SK-N-SH treated with all-trans-retinoic acid at 6 μM for 48 hours (cell line): ENCODE measurements around the gene HOXA6.

Source experiments
- ATAC-seq: fragments of 200-7000 bp; cut with Tn5 transposase; 3 replicates; pipeline ENCODE4 v1.9.1; 2020; ENCODE audit warnings: mild to moderate bottlenecking, moderate library complexity
- ARNTL ChIP-seq: fragments of 450-650 bp; formaldehyde crosslinking; IDR thresholded peaks from 2 replicates; pipeline ENCODE4 v1.5.0; 2020; ENCODE audit warnings: low read depth, mild to moderate bottlenecking, moderate library complexity, borderline replicate concordance
- BACH2 ChIP-seq: fragments of 250-450 bp; sonication (Bioruptor Pico); IDR thresholded peaks from 2 replicates; pipeline ENCODE4 v1.9.0; 2021; ENCODE audit warnings: mild to moderate bottlenecking, borderline replicate concordance
- CREB5 ChIP-seq: fragments of 250-450 bp; sonication (Bioruptor Pico); IDR thresholded peaks from 2 replicates; pipeline ENCODE4 v1.5.1; 2020; ENCODE audit warnings: low read depth, mild to moderate bottlenecking, moderate library complexity
- ESRRG ChIP-seq: fragments of 250-450 bp; sonication (Bioruptor Pico); IDR thresholded peaks from 2 replicates; pipeline ENCODE4 v1.6.1; 2021; ENCODE audit warnings: mild to moderate bottlenecking
- GLIS3 ChIP-seq: fragments of 250-450 bp; sonication (Bioruptor Pico); IDR thresholded peaks from 2 replicates; pipeline ENCODE4 v1.5.0; 2020; ENCODE audit warnings: mild to moderate bottlenecking, moderate library complexity
- OSR1 ChIP-seq: fragments of 250-450 bp; sonication (Bioruptor Pico); IDR thresholded peaks from 2 replicates; pipeline ENCODE4 v1.8.0; 2022; ENCODE audit warnings: moderate library complexity, mild to moderate bottlenecking, inconsistent platforms
- PPARA ChIP-seq: fragments of 250-450 bp; sonication (Bioruptor Pico); IDR thresholded peaks from 2 replicates; pipeline ENCODE4 v1.5.0; 2020; ENCODE audit warnings: mild to moderate bottlenecking, borderline replicate concordance
- SNAI2 ChIP-seq: fragments of 250-450 bp; sonication (Bioruptor Pico); IDR thresholded peaks from 2 replicates; pipeline ENCODE4 v1.5.0; 2020; ENCODE audit warnings: mild to moderate bottlenecking, moderate library complexity
- TOX ChIP-seq: fragments of 250-450 bp; sonication (Bioruptor Pico); IDR thresholded peaks from 2 replicates; pipeline ENCODE4 v1.8.0; 2021; ENCODE audit warnings: mild to moderate bottlenecking, moderate library complexity, borderline replicate concordance
- TSHZ2 ChIP-seq: fragments of 250-450 bp; sonication (Bioruptor Pico); IDR thresholded peaks from 2 replicates; pipeline ENCODE4 v1.5.0; 2020; ENCODE audit warnings: mild to moderate bottlenecking, moderate library complexity
- ZFP3 ChIP-seq: fragments of 250-450 bp; sonication (Bioruptor Pico); IDR thresholded peaks from 2 replicates; pipeline ENCODE4 v1.5.0; 2020; ENCODE audit warnings: mild to moderate bottlenecking, moderate library complexity
- ZFP30 ChIP-seq: fragments of 450-650 bp; formaldehyde crosslinking; IDR thresholded peaks from 2 replicates; pipeline ENCODE4 v1.5.0; 2022; ENCODE audit warnings: mild to moderate bottlenecking, moderate library complexity
- ZNF565 ChIP-seq: fragments of 450-650 bp; formaldehyde crosslinking; conservative IDR thresholded peaks from 2 replicates; pipeline ENCODE4 v1.5.0; 2020; ENCODE audit warnings: low read depth, mild to moderate bottlenecking, moderate library complexity
- ZNF70 ChIP-seq: fragments of 450-650 bp; formaldehyde crosslinking; IDR thresholded peaks from 2 replicates; pipeline ENCODE4 v1.5.0; 2020; ENCODE audit warnings: mild to moderate bottlenecking, moderate library complexity
- ZNF8 ChIP-seq: fragments of 450-650 bp; formaldehyde crosslinking; IDR thresholded peaks from 2 replicates; pipeline ENCODE4 v1.5.0; 2020; ENCODE audit warnings: mild to moderate bottlenecking, moderate library complexity
- TF ChIP-seq, protein P1 (sequence below): fragments of 250-450 bp; sonication (Bioruptor Pico); IDR thresholded peaks from 2 replicates; pipeline ENCODE4 v1.5.1; 2021; ENCODE audit warnings: mild to moderate bottlenecking, moderate library complexity
- TF ChIP-seq, protein P2 (sequence below): fragments of 250-450 bp; sonication (Bioruptor Pico); IDR thresholded peaks from 2 replicates; pipeline ENCODE4 v1.8.0; 2020; ENCODE audit warnings: mild to moderate bottlenecking, moderate library complexity, borderline replicate concordance
- TF ChIP-seq, protein P3 (sequence below): fragments of 250-450 bp; sonication (Bioruptor Pico); IDR thresholded peaks from 2 replicates; pipeline ENCODE4 v1.8.0; 2021; ENCODE audit warnings: low read depth, mild to moderate bottlenecking, moderate library complexity, borderline replicate concordance

The HOXA6 gene

DNA sequence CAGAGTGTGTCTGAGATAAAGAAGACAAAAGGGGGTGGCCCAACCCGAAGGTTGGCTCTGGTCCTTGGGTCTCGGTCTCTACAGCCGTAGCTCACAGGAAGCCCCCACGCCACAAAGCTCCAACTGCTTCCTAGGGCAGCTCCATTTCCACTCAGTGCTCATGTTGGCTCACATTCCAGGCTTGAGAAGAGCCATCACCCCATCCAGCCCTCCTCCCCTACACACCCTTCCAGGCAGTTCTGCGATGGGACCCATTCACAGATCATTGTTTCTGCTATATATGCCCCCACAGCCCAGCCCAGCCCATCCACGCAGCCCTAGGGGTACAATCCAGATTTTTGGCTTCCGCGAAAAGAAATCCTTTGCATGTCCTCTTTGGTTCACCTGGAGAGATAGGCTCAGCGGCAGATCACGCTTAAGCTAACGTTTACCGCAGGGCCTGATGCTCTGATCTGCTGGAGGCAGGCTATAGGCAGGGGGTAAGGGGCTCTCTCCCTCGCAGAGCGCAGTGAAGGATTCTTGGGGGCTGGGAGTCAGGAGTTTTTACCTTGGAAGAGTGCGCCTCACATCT lies 43.7 kb upstream of the HOXA6 start:
- no peak for ATAC-seq

DNA sequence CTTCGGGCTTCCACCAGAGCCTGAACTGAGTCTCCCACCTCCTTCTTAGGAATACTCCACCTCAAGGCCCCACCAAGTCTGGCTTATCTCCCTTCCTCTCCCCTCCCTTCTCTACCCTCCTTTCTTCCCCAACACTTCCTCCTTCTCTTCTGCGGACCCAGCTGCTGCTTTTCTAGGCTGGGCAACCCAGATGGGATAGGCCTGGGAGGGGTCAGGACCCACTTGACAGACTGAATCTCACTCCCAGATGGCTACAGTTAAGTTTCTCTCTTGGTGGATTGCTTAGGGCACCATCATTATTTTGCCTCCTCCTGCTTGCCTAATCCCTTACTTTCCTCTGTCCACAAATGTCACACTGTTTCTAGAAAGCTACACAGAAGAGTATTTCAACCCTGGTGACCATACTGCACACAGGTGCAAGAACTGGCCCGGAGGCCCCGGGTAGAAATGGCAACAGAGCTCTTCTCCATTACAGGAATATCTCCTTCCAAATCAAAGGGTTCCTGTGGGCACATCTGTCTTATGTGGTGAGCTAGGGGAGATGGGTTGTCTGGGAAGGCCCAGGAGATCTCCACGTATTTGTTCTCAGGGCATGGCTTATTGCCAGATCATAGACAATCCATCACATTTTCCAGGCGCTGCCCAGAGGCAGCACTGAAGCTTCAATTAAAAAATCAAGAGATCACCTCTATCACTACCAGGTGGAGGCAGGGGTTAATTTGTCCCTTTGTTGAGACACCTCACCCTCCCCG lies 42.6 kb upstream of the HOXA6 start:
- TF ChIP-seq CREB5 (CRISPR knock-in tag) (no peak), SNAI2 (CRISPR knock-in tag) (no peak), TSHZ2 (CRISPR knock-in tag) (no peak), OSR1 (CRISPR knock-in tag) (no peak), BACH2 (CRISPR knock-in tag) (no peak)
- no peak for ATAC-seq

More for the DNA sequence above, 43.7 kb upstream of the HOXA6 start:
- TF ChIP-seq ZNF70 (CRISPR knock-in tag) (no peak), BACH2 (CRISPR knock-in tag) (no peak), ZFP3 (no peak), GLIS3 (CRISPR knock-in tag) (no peak), ZNF8 (no peak), ZNF565 (no peak), ESRRG (no peak), TSHZ2 (CRISPR knock-in tag) (no peak), PPARA (CRISPR knock-in tag) (no peak), ZFP30 (CRISPR knock-in tag) (no peak), SNAI2 (CRISPR knock-in tag) (no peak), ARNTL (CRISPR knock-in tag) (no peak), OSR1 (CRISPR knock-in tag) (no peak), TOX (CRISPR knock-in tag) (no peak), CREB5 (CRISPR knock-in tag) (no peak)
- TF ChIP-seq, protein P1, sequence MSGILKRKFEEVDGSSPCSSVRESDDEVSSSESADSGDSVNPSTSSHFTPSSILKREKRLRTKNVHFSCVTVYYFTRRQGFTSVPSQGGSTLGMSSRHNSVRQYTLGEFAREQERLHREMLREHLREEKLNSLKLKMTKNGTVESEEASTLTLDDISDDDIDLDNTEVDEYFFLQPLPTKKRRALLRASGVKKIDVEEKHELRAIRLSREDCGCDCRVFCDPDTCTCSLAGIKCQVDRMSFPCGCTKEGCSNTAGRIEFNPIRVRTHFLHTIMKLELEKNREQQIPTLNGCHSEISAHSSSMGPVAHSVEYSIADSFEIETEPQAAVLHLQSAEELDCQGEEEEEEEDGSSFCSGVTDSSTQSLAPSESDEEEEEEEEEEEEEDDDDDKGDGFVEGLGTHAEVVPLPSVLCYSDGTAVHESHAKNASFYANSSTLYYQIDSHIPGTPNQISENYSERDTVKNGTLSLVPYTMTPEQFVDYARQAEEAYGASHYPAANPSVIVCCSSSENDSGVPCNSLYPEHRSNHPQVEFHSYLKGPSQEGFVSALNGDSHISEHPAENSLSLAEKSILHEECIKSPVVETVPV (CRISPR knock-in tag), result no peak
- TF ChIP-seq, protein P2, sequence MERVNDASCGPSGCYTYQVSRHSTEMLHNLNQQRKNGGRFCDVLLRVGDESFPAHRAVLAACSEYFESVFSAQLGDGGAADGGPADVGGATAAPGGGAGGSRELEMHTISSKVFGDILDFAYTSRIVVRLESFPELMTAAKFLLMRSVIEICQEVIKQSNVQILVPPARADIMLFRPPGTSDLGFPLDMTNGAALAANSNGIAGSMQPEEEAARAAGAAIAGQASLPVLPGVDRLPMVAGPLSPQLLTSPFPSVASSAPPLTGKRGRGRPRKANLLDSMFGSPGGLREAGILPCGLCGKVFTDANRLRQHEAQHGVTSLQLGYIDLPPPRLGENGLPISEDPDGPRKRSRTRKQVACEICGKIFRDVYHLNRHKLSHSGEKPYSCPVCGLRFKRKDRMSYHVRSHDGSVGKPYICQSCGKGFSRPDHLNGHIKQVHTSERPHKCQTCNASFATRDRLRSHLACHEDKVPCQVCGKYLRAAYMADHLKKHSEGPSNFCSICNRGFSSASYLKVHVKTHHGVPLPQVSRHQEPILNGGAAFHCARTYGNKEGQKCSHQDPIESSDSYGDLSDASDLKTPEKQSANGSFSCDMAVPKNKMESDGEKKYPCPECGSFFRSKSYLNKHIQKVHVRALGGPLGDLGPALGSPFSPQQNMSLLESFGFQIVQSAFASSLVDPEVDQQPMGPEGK (CRISPR knock-in tag), result no peak
- TF ChIP-seq, protein P3, sequence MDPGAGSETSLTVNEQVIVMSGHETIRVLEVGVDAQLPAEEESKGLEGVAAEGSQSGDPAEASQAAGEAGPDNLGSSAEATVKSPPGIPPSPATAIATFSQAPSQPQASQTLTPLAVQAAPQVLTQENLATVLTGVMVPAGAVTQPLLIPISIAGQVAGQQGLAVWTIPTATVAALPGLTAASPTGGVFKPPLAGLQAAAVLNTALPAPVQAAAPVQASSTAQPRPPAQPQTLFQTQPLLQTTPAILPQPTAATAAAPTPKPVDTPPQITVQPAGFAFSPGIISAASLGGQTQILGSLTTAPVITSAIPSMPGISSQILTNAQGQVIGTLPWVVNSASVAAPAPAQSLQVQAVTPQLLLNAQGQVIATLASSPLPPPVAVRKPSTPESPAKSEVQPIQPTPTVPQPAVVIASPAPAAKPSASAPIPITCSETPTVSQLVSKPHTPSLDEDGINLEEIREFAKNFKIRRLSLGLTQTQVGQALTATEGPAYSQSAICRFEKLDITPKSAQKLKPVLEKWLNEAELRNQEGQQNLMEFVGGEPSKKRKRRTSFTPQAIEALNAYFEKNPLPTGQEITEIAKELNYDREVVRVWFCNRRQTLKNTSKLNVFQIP (CRISPR knock-in tag), result no peak
